CD14-positive monocyte (primary cell): Measurements from ENCODE around the gene ING4. TPM values are rescaled to one million over a fixed set of nuclear protein-coding genes. Genes with fewer than 3 reads are reported as not detected.

ENCODE experiments used
- DNase-seq, 3 donors: peaks; one replicate each; pipeline ENCODE4 v3.0.0-alpha.2; 2011 to 2022
- H2AFZ ChIP-seq: 2 replicates; pipeline ENCODE4 v1.6.0; 2012; ENCODE audit warnings: mild to moderate bottlenecking, low read depth, low read length, inconsistent platforms; ENCODE audit not compliant: insufficient read depth, poor library complexity, severe bottlenecking
- H3K27ac ChIP-seq, 2 donors: 1 replicate in 1 of 2; 2 replicates in 1 of 2; pipeline ENCODE4 v1.5.1; 2012 to 2013; ENCODE audit warnings: low read length in 2 of 2, control low read depth in 1 of 2, inconsistent platforms in 1 of 2, low read depth in 1 of 2, mild to moderate bottlenecking in 1 of 2
- H3K27me3 ChIP-seq, 2 donors: one replicate each; pipeline versions ENCODE4 v1.6.0 to v1.6.1; 2011 to 2013; ENCODE audit warnings: low read length in 2 of 2; ENCODE audit not compliant: control insufficient read depth in 2 of 2, insufficient read depth in 2 of 2
- H3K36me3 ChIP-seq, 2 donors: replicated peaks in 1 of 2; 1 replicate in 1 of 2; 2 replicates in 1 of 2; pipeline versions ENCODE4 v1.5.1 to v1.6.1; 2012 to 2013; ENCODE audit warnings: low read length in 2 of 2, control low read depth in 1 of 2, inconsistent platforms in 1 of 2, mild to moderate bottlenecking in 1 of 2; ENCODE audit not compliant: insufficient read depth in 2 of 2, control insufficient read depth in 1 of 2
- H3K4me1 ChIP-seq, 2 donors: 1 replicate in 1 of 2; 2 replicates in 1 of 2; pipeline versions ENCODE4 v1.5.1 to v1.6.1; 2012 to 2013; ENCODE audit warnings: low read length in 2 of 2, control low read depth in 1 of 2, inconsistent platforms in 1 of 2, mild to moderate bottlenecking in 1 of 2, moderate library complexity in 1 of 2; ENCODE audit not compliant: insufficient read depth in 2 of 2, control insufficient read depth in 1 of 2
- H3K4me2 ChIP-seq: replicated peaks from 2 replicates; pipeline ENCODE3; 2012; ENCODE audit warnings: low read length, moderate library complexity, mild to moderate bottlenecking; ENCODE audit not compliant: poor library complexity, severe bottlenecking; ENCODE audit errors: extremely low read depth
- H3K4me3 ChIP-seq, 3 experiments: fragments of 200-600 bp in 1 of 3; sonication (generic) in 1 of 3; replicated peaks in 1 of 3; 1 replicate in 2 of 3; 2 replicates in 1 of 3; pipeline ENCODE4 v1.5.1; 2011 to 2013; ENCODE audit warnings: low read length in 3 of 3, mild to moderate bottlenecking in 3 of 3, control low read depth in 2 of 3, low read depth in 2 of 3, inconsistent platforms in 1 of 3, moderate library complexity in 1 of 3
- H3K79me2 ChIP-seq: 2 replicates; pipeline ENCODE4 v1.6.0; 2012; ENCODE audit warnings: mild to moderate bottlenecking, control low read depth, inconsistent platforms, low read length, moderate library complexity; ENCODE audit not compliant: insufficient read depth
- H3K9ac ChIP-seq: 2 replicates; pipeline ENCODE4 v1.6.0; 2017; ENCODE audit warnings: low read length, mild to moderate bottlenecking; ENCODE audit not compliant: insufficient read depth, poor library complexity, severe bottlenecking
- H3K9me3 ChIP-seq, 2 donors: replicated peaks in 1 of 2; 1 replicate in 1 of 2; 2 replicates in 1 of 2; pipeline versions ENCODE4 v1.5.1 to v1.6.1; 2012 to 2013; ENCODE audit warnings: low read length in 2 of 2, control low read depth in 1 of 2; ENCODE audit not compliant: control insufficient read depth in 1 of 2, insufficient read depth in 1 of 2
- H4K20me1 ChIP-seq: 2 replicates; pipeline ENCODE4 v1.6.0; 2012; ENCODE audit warnings: mild to moderate bottlenecking, low read length, control low read depth, moderate library complexity; ENCODE audit not compliant: insufficient read depth
- H3K27ac Mint-ChIP-seq, 7 donors: one replicate each; pipeline ENCODE4 v1.8.0; 2020; ENCODE audit warnings: mild to moderate bottlenecking in 7 of 7, mixed read lengths in 7 of 7, moderate library complexity in 6 of 7, inconsistent platforms in 2 of 7
- H3K27me3 Mint-ChIP-seq, 3 donors: one replicate each; pipeline ENCODE4 v1.8.0; 2021 to 2022; ENCODE audit warnings: low read depth in 3 of 3, mild to moderate bottlenecking in 3 of 3, mixed read lengths in 3 of 3, moderate library complexity in 3 of 3, inconsistent platforms in 1 of 3
- H3K36me3 Mint-ChIP-seq, 2 donors: one replicate each; pipeline ENCODE4 v1.8.0; 2020; ENCODE audit warnings: mixed read lengths in 2 of 2, inconsistent platforms in 1 of 2, mild to moderate bottlenecking in 1 of 2
- H3K4me1 Mint-ChIP-seq: one replicate; pipeline ENCODE4 v1.8.0; 2020; ENCODE audit warnings: mild to moderate bottlenecking, mixed read lengths
- H3K4me3 Mint-ChIP-seq, 2 donors: one replicate each; pipeline ENCODE4 v1.8.0; 2020; ENCODE audit warnings: mild to moderate bottlenecking in 2 of 2, mixed read lengths in 2 of 2, moderate library complexity in 1 of 2
- H3K9me3 Mint-ChIP-seq, 7 donors: one replicate each; pipeline ENCODE4 v1.8.0; 2020 to 2022; ENCODE audit warnings: mixed read lengths in 7 of 7, mild to moderate bottlenecking in 6 of 7, moderate library complexity in 6 of 7, inconsistent platforms in 2 of 7
- CTCF ChIP-seq: fragments of 200-600 bp; IDR thresholded peaks from one replicate; pipeline ENCODE4 v1.8.0; 2022; ENCODE audit warnings: antibody characterized with exemption, mild to moderate bottlenecking
- WGBS: methylation state at CpG from one replicate; pipeline ENCODE4 v1.1.5; 2013; ENCODE audit warnings: missing lambda C conversion rate; ENCODE audit not compliant: insufficient coverage; 5-methylcytosine and 5-hydroxymethylcytosine counted together
- intact Hi-C, 2 donors: fragments of 100-400 bp; cut with micrococcal nuclease; formaldehyde crosslinking; loops; one replicate each; pipeline versions ENCODE4 v1.15.0 to v1.15.1; 2023
- polyA plus RNA-seq, 3 donors: library from polyadenylated mRNA; depleted of rRNA in 1 of 3; unstranded in 2 of 3; stranded (reverse) in 1 of 3; fragments of 300-500 nt in 2 of 3; fragments of >200 nt in 1 of 3; fragmentation: Illumina TruSeq in 2 of 3; gene quantifications; 1 replicate in 2 of 3; 2 replicates in 1 of 3; pipeline ENCODE4 v1.2.3, GENCODE V29; 2012 to 2021

The ING4 gene
- polyA plus RNA-seq, 3 donors: 62.2 to 67.1 (median 64.0) TPM

- WGBS: 80% methylated on average over 5 of the region's 11 CpGs
- TF ChIP-seq CTCF: no peak
- Mint-ChIP-seq H3K36me3 (peaks cover 0 to 5% of the 10 kb centered on the region in 2 donors), H3K27ac (peak overlapping the region in 2 of 7 donors; percentile 6 to 27), H3K4me1 (peaks cover 36% of the 10 kb centered on the region), H3K27me3 (peaks cover 41 to 54% (median 43%) of the 10 kb centered on the region in 3 donors), H3K4me3 (no peak overlapping the region), H3K9me3 (peaks cover 0 to 9% (median 3%) of the 10 kb centered on the region in 7 donors)
- Histone ChIP-seq H2AFZ (no peak overlapping the region), H3K27ac (no peak overlapping the region), H3K27me3 (peaks cover 24 to 30% of the 10 kb centered on the region in 2 donors), H3K4me2 (no peak overlapping the region), H4K20me1 (no peaks in the 10 kb centered on the region), H3K9me3 (peaks cover 0 to 10% of the 10 kb centered on the region in 2 donors), H3K79me2 (peaks cover 6% of the 10 kb centered on the region), H3K9ac (no peak overlapping the region), H3K36me3 (no peaks in the 10 kb centered on the region), H3K4me1 (peaks cover 17 to 21% of the 10 kb centered on the region in 2 donors), H3K4me3 (no peak overlapping the region)
- no peak for DNase-seq
- intact Hi-C loops: loop anchor here (5.0 to 10.0 kb wide), 2 partner anchors 51 to 78 kb away; partner anchors contain the start of gene ACRBP (in 1 of the 2)
Observed at GRCh38 chr12:6695313-6696045, 32.6 kb upstream of the ING4 start.

- Histone ChIP-seq H3K9ac (no peak overlapping the region), H2AFZ (no peak overlapping the region), H3K27ac (no peak overlapping the region), H3K4me2 (no peak overlapping the region), H3K9me3 (peaks cover 0 to 10% of the 10 kb centered on the region in 2 donors), H4K20me1 (no peaks in the 10 kb centered on the region), H3K27me3 (peaks cover 18 to 24% of the 10 kb centered on the region in 2 donors), H3K4me1 (peaks cover 18 to 24% of the 10 kb centered on the region in 2 donors), H3K36me3 (no peaks in the 10 kb centered on the region), H3K79me2 (peaks cover 14% of the 10 kb centered on the region), H3K4me3 (no peak overlapping the region)
- H3K27me3 Mint-ChIP-seq: peaks cover 36 to 47% (median 37%) of the 10 kb centered on the region in 3 donors
- H3K9me3 Mint-ChIP-seq: peaks cover 0 to 5% (median 2%) of the 10 kb centered on the region in 7 donors
- no peak overlapping the region for H3K4me3 Mint-ChIP-seq
- no peak for DNase-seq
- H3K27ac Mint-ChIP-seq: peak overlapping the region in 1 of 7 donors; percentile 55
- peaks cover 0 to 5% of the 10 kb centered on the region in 2 donors for H3K36me3 Mint-ChIP-seq
- H3K4me1 Mint-ChIP-seq: peaks cover 43% of the 10 kb centered on the region
- no peak for TF ChIP-seq CTCF
- 88% methylated on average over 7 of the region's 9 CpGs for WGBS
- intact Hi-C loops: loop anchor here (5.0 to 10.0 kb wide), 2 partner anchors 50 to 77 kb away; partner anchors contain the start of gene ACRBP (in 1 of the 2)
Observed at GRCh38 chr12:6694701-6695100, 31.8 kb upstream of the ING4 start.
